Esophagus squamous epithelium (tissue), 4 donors: Measurements from ENCODE around the gene SMYD2.

ENCODE experiments used
- CTCF ChIP-seq, 6 experiments: fragments of 450-650 bp in 4 of 6; fragments of 200-600 bp in 2 of 6; sonication (generic) in 2 of 6; IDR thresholded peaks; one replicate each; pipeline ENCODE4 v1.5.1; 2016 to 2019; ENCODE audit warnings: antibody characterized with exemption in 6 of 6, mild to moderate bottlenecking in 4 of 6, moderate library complexity in 4 of 6
- POLR2A ChIP-seq, 4 donors: fragments of 450-650 bp; IDR thresholded peaks; one replicate each; pipeline ENCODE4 v1.6.1; 2017; ENCODE audit warnings: antibody characterized with exemption in 4 of 4, mild to moderate bottlenecking in 4 of 4, moderate library complexity in 3 of 4

- TF ChIP-seq POLR2A (IDR thresholded peaks at IDR 0.05) = no peak
- TF ChIP-seq CTCF (IDR thresholded peaks at IDR 0.05) = no peak
Measured at GRCh38 chr1:214270097-214270650, 10.8 kb upstream of the SMYD2 start.
